Measurements from ENCODE around the gene UGT1A4. TPM values are rescaled to one million over a fixed set of nuclear protein-coding genes. Genes with fewer than 3 reads are reported as not detected.

The UGT1A4 gene
- total RNA-seq, 2 experiments from 2014 or later = not detected

GRCh38 chr2:233768076-233768475 is 49.5 kb downstream of the UGT1A4 start:
- peaks cover 3 to 6% of the 10 kb centered on the region in 2 experiments for H3K27me3 ChIP-seq (ENCODE audit: control insufficient read depth in 1 of 2, insufficient read depth in 2 of 2, low read length in 2 of 2)
- Mint-ChIP-seq H3K27me3 (peaks cover 51% of the 10 kb centered on the region), H3K4me1 (ENCODE audit: low read depth) (no peaks in the 10 kb centered on the region), H3K4me3 (no peak overlapping the region), H3K9me3 (no peaks in the 10 kb centered on the region), H3K27ac (no peak overlapping the region), H3K36me3 (ENCODE audit: low read depth) (no peaks in the 10 kb centered on the region)
- ATAC-seq (ENCODE audit: poor library complexity) (no peak), DNase-seq (no peak)
- peaks cover 0 to 5% of the 10 kb centered on the region in 2 experiments for H3K9me3 ChIP-seq (ENCODE audit: control insufficient read depth in 1 of 2, insufficient read depth in 1 of 2, low read length in 2 of 2)
- H3K27ac ChIP-seq (ENCODE audit: low read depth in 1 of 2, low read length in 2 of 2) = no peak overlapping the region
- no peak overlapping the region for H3K4me3 ChIP-seq (ENCODE audit: low read length)
- ChIA-PET POLR2A (no interaction called here), CTCF (no interaction called here)
- intact Hi-C loops (cut with DNase I, micrococcal nuclease) = no loop called here
- no peaks in the 10 kb centered on the region for H3K4me1 ChIP-seq (ENCODE audit: insufficient read depth, low read length)
- no peaks in the 10 kb centered on the region for H3K36me3 ChIP-seq (ENCODE audit: insufficient read depth, low read length)
- TF ChIP-seq, protein P1, sequence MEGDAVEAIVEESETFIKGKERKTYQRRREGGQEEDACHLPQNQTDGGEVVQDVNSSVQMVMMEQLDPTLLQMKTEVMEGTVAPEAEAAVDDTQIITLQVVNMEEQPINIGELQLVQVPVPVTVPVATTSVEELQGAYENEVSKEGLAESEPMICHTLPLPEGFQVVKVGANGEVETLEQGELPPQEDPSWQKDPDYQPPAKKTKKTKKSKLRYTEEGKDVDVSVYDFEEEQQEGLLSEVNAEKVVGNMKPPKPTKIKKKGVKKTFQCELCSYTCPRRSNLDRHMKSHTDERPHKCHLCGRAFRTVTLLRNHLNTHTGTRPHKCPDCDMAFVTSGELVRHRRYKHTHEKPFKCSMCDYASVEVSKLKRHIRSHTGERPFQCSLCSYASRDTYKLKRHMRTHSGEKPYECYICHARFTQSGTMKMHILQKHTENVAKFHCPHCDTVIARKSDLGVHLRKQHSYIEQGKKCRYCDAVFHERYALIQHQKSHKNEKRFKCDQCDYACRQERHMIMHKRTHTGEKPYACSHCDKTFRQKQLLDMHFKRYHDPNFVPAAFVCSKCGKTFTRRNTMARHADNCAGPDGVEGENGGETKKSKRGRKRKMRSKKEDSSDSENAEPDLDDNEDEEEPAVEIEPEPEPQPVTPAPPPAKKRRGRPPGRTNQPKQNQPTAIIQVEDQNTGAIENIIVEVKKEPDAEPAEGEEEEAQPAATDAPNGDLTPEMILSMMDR (IDR thresholded peaks at IDR 0.05) = no peak

DNA sequence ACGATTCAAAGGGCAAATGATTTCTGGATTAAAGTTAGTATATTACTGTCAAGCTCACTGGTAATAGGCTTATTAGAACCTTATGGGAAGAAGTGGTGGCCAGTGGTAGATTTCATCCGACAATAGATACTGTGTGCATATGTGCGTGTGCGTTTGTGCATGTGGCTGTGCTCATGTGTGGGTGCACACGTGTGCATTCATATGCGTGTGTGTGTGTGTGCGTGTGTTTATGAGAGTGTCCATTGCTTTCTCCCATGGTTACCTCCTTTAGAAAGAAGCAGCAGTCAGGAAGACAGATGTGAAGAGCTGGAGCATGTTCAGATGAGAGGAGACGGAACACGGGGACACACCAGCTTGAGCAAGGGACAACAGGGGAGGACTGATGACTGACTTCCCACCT is 50.7 kb downstream of the UGT1A4 start:
- DNase-seq (no peak), ATAC-seq (ENCODE audit: poor library complexity) (no peak)
- H3K27ac Mint-ChIP-seq = no peak overlapping the region
- peaks cover 42% of the 10 kb centered on the region for H3K27me3 Mint-ChIP-seq
- H3K4me3 Mint-ChIP-seq = no peak overlapping the region
- ChIA-PET POLR2A (no interaction called here), CTCF (interaction anchor here (0.5 kb wide), 1 partner anchor 191 kb away, joined by 3 read pairs; no protein-coding TSS in a partner anchor)
- peaks cover 0 to 5% of the 10 kb centered on the region in 2 experiments for H3K9me3 ChIP-seq (ENCODE audit: control insufficient read depth in 1 of 2, insufficient read depth in 1 of 2, low read length in 2 of 2)
- H3K4me3 ChIP-seq (ENCODE audit: low read length) = no peak overlapping the region
- no peaks in the 10 kb centered on the region for H3K4me1 Mint-ChIP-seq (ENCODE audit: low read depth)
- intact Hi-C loops (cut with DNase I, micrococcal nuclease) = no loop called here
- no peaks in the 10 kb centered on the region for H3K36me3 ChIP-seq (ENCODE audit: insufficient read depth, low read length)
- H3K27me3 ChIP-seq (ENCODE audit: control insufficient read depth in 1 of 2, insufficient read depth in 2 of 2, low read length in 2 of 2) = peaks cover 3 to 6% of the 10 kb centered on the region in 2 experiments
- no peaks in the 10 kb centered on the region for H3K36me3 Mint-ChIP-seq (ENCODE audit: low read depth)
- no peaks in the 10 kb centered on the region for H3K9me3 Mint-ChIP-seq
- no peaks in the 10 kb centered on the region for H3K4me1 ChIP-seq (ENCODE audit: insufficient read depth, low read length)
- H3K27ac ChIP-seq (ENCODE audit: low read depth in 1 of 2, low read length in 2 of 2) = no peak overlapping the region
- TF ChIP-seq, protein P1 (IDR thresholded peaks at IDR 0.05) = no peak

DNA sequence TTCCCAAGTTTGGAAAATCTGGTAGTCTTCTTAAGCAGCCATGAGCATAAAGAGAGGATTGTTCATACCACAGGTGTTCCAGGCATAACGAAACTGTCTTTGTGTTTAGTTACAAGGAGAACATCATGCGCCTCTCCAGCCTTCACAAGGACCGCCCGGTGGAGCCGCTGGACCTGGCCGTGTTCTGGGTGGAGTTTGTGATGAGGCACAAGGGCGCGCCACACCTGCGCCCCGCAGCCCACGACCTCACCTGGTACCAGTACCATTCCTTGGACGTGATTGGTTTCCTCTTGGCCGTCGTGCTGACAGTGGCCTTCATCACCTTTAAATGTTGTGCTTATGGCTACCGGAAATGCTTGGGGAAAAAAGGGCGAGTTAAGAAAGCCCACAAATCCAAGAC is 53.6 kb downstream of the UGT1A4 start:
- H3K4me3 ChIP-seq (ENCODE audit: low read length) = no peak overlapping the region
- no peaks in the 10 kb centered on the region for H3K36me3 Mint-ChIP-seq (ENCODE audit: low read depth)
- ChIA-PET POLR2A (no interaction called here), CTCF (no interaction called here)
- no peak overlapping the region for H3K27ac ChIP-seq (ENCODE audit: low read depth in 1 of 2, low read length in 2 of 2)
- peaks cover 0 to 15% of the 10 kb centered on the region in 2 experiments for H3K9me3 ChIP-seq (ENCODE audit: control insufficient read depth in 1 of 2, insufficient read depth in 1 of 2, low read length in 2 of 2)
- ATAC-seq (ENCODE audit: poor library complexity) (no peak), DNase-seq (no peak)
- no peak overlapping the region for H3K27ac Mint-ChIP-seq
- H3K4me1 Mint-ChIP-seq (ENCODE audit: low read depth) = no peaks in the 10 kb centered on the region
- no peak overlapping the region for H3K4me3 Mint-ChIP-seq
- TF ChIP-seq, protein P1 (IDR thresholded peaks at IDR 0.05) = no peak
- H3K9me3 Mint-ChIP-seq = peaks cover 7% of the 10 kb centered on the region
- no peaks in the 10 kb centered on the region for H3K4me1 ChIP-seq (ENCODE audit: insufficient read depth, low read length)
- intact Hi-C loops (cut with DNase I, micrococcal nuclease) = no loop called here
- H3K27me3 Mint-ChIP-seq = peaks cover 35% of the 10 kb centered on the region
- peaks cover 3 to 6% of the 10 kb centered on the region in 2 experiments for H3K27me3 ChIP-seq (ENCODE audit: control insufficient read depth in 1 of 2, insufficient read depth in 2 of 2, low read length in 2 of 2)
- H3K36me3 ChIP-seq (ENCODE audit: insufficient read depth, low read length) = no peaks in the 10 kb centered on the region

Data from CD4-positive, alpha-beta T cell (primary cell).